Measurements from ENCODE around the gene PSME4.
"Not testable (repeated sequence)": the region's sequence is repeated elsewhere in the genome, so short reads cannot be mapped to it uniquely, and the experiment has no call there.

Gene PSME4

DNA sequence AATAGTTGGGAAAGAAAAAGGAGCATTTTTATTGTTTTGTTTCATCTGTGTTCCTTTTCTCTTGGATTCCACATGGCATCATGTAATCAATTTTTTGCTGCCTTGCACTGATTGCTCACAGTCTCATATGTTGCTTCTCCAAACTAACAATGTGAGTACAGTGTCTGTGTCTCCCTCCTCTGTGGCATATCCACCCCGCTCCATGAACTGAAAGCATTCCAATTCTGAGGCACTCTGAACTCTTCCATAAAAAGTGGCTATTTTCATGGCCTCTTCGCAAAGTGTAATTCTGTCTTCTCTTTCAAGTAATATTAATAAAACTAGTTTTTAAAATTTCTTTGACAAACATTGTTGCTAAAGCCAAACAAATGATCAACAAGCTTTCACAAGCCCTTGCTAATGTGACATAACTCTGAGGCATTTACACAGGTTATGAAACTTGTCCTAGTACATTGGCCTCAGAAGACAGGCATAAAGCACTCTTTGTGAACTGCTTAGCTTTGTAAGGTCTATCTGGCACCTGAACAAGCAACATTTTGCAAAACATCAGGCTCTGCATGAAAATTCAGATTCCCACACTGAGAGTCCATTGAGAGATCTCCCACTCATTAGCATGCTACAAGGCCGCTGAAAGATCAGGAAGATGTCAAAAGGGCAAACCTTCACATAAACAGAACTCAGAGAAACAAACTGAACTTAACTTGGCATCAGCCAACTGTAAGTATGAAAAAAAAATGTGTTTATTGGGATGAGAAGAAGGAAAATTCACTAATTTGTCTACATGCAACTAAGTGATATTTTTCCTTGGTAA, 144.0 kb downstream of the PSME4 start:
- no peak for DNase-seq (ENCODE audit: low read depth in 1 of 2, low spot score in 1 of 2)
- H3K27me3 ChIP-seq (ENCODE audit: insufficient read depth, poor library complexity, severe bottlenecking), result no peaks in the 10 kb centered on the region
- no peak overlapping the region for H3K27ac ChIP-seq (replicated peaks)
- TF ChIP-seq, protein P1, sequence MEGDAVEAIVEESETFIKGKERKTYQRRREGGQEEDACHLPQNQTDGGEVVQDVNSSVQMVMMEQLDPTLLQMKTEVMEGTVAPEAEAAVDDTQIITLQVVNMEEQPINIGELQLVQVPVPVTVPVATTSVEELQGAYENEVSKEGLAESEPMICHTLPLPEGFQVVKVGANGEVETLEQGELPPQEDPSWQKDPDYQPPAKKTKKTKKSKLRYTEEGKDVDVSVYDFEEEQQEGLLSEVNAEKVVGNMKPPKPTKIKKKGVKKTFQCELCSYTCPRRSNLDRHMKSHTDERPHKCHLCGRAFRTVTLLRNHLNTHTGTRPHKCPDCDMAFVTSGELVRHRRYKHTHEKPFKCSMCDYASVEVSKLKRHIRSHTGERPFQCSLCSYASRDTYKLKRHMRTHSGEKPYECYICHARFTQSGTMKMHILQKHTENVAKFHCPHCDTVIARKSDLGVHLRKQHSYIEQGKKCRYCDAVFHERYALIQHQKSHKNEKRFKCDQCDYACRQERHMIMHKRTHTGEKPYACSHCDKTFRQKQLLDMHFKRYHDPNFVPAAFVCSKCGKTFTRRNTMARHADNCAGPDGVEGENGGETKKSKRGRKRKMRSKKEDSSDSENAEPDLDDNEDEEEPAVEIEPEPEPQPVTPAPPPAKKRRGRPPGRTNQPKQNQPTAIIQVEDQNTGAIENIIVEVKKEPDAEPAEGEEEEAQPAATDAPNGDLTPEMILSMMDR (IDR thresholded peaks at IDR 0.05; ENCODE audit: insufficient read depth, low read length), result no peak
- TF ChIP-seq GABPA (IDR thresholded peaks at IDR 0.05; ENCODE audit: low read depth) (no peak), SPI1 (IDR thresholded peaks at IDR 0.05; ENCODE audit: borderline replicate concordance, low read depth) (no peak), POLR2AphosphoS5 (IDR thresholded peaks at IDR 0.05; ENCODE audit: low read depth) (no peak)
- TF ChIP-seq, protein P2, sequence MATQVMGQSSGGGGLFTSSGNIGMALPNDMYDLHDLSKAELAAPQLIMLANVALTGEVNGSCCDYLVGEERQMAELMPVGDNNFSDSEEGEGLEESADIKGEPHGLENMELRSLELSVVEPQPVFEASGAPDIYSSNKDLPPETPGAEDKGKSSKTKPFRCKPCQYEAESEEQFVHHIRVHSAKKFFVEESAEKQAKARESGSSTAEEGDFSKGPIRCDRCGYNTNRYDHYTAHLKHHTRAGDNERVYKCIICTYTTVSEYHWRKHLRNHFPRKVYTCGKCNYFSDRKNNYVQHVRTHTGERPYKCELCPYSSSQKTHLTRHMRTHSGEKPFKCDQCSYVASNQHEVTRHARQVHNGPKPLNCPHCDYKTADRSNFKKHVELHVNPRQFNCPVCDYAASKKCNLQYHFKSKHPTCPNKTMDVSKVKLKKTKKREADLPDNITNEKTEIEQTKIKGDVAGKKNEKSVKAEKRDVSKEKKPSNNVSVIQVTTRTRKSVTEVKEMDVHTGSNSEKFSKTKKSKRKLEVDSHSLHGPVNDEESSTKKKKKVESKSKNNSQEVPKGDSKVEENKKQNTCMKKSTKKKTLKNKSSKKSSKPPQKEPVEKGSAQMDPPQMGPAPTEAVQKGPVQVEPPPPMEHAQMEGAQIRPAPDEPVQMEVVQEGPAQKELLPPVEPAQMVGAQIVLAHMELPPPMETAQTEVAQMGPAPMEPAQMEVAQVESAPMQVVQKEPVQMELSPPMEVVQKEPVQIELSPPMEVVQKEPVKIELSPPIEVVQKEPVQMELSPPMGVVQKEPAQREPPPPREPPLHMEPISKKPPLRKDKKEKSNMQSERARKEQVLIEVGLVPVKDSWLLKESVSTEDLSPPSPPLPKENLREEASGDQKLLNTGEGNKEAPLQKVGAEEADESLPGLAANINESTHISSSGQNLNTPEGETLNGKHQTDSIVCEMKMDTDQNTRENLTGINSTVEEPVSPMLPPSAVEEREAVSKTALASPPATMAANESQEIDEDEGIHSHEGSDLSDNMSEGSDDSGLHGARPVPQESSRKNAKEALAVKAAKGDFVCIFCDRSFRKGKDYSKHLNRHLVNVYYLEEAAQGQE (IDR thresholded peaks at IDR 0.05; ENCODE audit: insufficient replicate concordance, low read depth), result no peak
- H3K4me3 ChIP-seq (replicated peaks; ENCODE audit: insufficient read depth, low read length), result no peak overlapping the region

DNA sequence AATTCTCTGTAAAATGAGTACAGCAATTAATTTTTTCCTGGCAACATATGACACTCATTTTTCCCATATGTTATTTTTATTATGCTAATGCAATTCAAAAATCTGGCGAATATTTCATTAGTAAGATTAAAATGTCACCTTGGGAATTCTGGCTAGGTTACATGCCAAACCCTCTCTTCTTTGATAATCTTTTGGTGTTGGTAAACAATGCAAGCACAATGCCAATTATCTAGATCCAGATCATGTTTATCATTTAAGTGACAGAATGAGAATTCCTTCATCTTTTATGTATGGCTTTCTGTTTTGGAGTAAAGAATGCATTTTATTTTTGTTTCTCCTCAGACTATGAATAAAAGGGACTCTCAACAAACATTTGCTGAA, 144.8 kb downstream of the PSME4 start:
- no peak overlapping the region for H3K27ac ChIP-seq (replicated peaks)
- TF ChIP-seq GABPA (IDR thresholded peaks at IDR 0.05; ENCODE audit: low read depth) (no peak), POLR2AphosphoS5 (IDR thresholded peaks at IDR 0.05; ENCODE audit: low read depth) (no peak), SPI1 (IDR thresholded peaks at IDR 0.05; ENCODE audit: borderline replicate concordance, low read depth) (no peak)
- TF ChIP-seq, protein P2 (IDR thresholded peaks at IDR 0.05; ENCODE audit: insufficient replicate concordance, low read depth), result no peak
- TF ChIP-seq, protein P1 (IDR thresholded peaks at IDR 0.05; ENCODE audit: insufficient read depth, low read length), result no peak
- no peak for DNase-seq (ENCODE audit: low read depth in 1 of 2, low spot score in 1 of 2)
- H3K4me3 ChIP-seq (replicated peaks; ENCODE audit: insufficient read depth, low read length), result no peak overlapping the region
- no peaks in the 10 kb centered on the region for H3K27me3 ChIP-seq (ENCODE audit: insufficient read depth, poor library complexity, severe bottlenecking)

DNA sequence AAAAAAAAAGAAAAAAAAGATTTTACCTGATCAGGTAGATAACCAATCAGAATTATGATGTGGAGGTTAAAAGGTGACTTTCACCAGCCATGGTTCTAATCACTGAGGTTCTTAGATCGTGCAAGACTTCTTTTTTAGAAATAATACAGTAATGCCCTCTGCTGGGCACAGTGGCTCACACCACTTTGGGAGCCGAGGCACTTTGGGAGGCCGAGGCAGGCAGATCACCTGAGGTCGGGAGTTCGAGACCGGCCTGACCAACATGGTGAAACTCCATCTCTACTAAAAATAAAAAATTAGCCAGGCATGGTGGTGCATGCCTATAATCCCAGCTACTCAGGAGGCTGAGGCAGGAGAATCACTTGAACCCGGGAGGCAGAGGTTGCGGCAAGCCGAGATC, 147.2 kb downstream of the PSME4 start:
- DNase-seq (ENCODE audit: low read depth in 1 of 2, low spot score in 1 of 2), result peak in 1 of 2 experiments; percentile 10
- not testable (repeated sequence) for H3K4me3 ChIP-seq (replicated peaks; ENCODE audit: insufficient read depth, low read length); H3K27me3 ChIP-seq (ENCODE audit: insufficient read depth, poor library complexity, severe bottlenecking); H3K27ac ChIP-seq (replicated peaks)

DNA sequence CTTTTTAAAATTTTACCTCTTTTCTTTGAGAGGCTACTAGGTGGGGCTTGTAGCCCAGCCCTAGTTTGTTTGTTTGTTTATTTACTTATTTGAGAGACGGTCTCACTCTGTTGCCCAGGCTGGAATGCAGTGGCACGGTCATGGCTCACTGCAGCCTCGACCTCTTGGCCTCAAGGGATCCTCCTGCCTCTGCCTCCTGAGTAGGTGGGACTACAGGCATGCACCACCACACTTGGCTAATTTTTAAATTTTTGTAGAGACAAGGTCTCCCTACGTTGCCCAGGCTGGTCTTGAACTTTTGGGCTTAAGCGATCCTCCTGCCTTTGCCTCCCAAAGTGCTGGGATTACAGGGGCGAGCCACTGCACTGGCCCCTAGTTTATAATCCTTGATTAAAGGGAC, 149.0 kb downstream of the PSME4 start:
- DNase-seq (ENCODE audit: low read depth in 1 of 2, low spot score in 1 of 2), result no peak
- TF ChIP-seq POLR2AphosphoS5 (IDR thresholded peaks at IDR 0.05; ENCODE audit: low read depth) (no peak), SPI1 (IDR thresholded peaks at IDR 0.05; ENCODE audit: borderline replicate concordance, low read depth) (no peak), GABPA (IDR thresholded peaks at IDR 0.05; ENCODE audit: low read depth) (no peak)
- TF ChIP-seq, protein P2 (IDR thresholded peaks at IDR 0.05; ENCODE audit: insufficient replicate concordance, low read depth), result no peak
- TF ChIP-seq, protein P1 (IDR thresholded peaks at IDR 0.05; ENCODE audit: insufficient read depth, low read length), result no peak
- Histone ChIP-seq H3K4me3 (replicated peaks; ENCODE audit: insufficient read depth, low read length) (no peak overlapping the region), H3K27me3 (ENCODE audit: insufficient read depth, poor library complexity, severe bottlenecking) (no peaks in the 10 kb centered on the region), H3K27ac (replicated peaks) (no peak overlapping the region)
